Vagina (tissue), 2 donors: ENCODE results near the gene MORC2.

Source experiments
- CTCF ChIP-seq, 3 experiments: fragments of 450-650 bp in 2 of 3; fragments of 200-600 bp in 1 of 3; sonication (generic) in 1 of 3; IDR thresholded peaks; one replicate each; pipeline ENCODE4 v1.5.1; 2017 to 2019; ENCODE audit warnings: antibody characterized with exemption in 3 of 3, mild to moderate bottlenecking in 2 of 3, moderate library complexity in 2 of 3
- POLR2AphosphoS5 ChIP-seq, 2 donors: sonication (generic); formaldehyde crosslinking; IDR thresholded peaks; one replicate each; pipeline ENCODE4 v1.9.0; 2017; ENCODE audit warnings: antibody characterized with exemption in 2 of 2, mild to moderate bottlenecking in 2 of 2, low read depth in 1 of 2; ENCODE audit not compliant: insufficient read depth in 1 of 2

GRCh38 chr22:30948930-30949342, 19.6 kb downstream of the MORC2 start:
- TF ChIP-seq CTCF (IDR thresholded peaks at IDR 0.05) (no peak), POLR2AphosphoS5 (IDR thresholded peaks at IDR 0.05; ENCODE audit: insufficient read depth in 1 of 2, low read depth in 1 of 2) (no peak)
